NCI-H2107 (cell line): ENCODE results near the gene TMEM129.
"Not testable (repeated sequence)": the region's sequence is repeated elsewhere in the genome, so short reads cannot be mapped to it uniquely, and the experiment has no call there.

Experiments used
- DNase-seq: peaks from one replicate; lab custom pipeline; 2025; lab: John Stamatoyannopoulos, UW

The TMEM129 gene

DNA sequence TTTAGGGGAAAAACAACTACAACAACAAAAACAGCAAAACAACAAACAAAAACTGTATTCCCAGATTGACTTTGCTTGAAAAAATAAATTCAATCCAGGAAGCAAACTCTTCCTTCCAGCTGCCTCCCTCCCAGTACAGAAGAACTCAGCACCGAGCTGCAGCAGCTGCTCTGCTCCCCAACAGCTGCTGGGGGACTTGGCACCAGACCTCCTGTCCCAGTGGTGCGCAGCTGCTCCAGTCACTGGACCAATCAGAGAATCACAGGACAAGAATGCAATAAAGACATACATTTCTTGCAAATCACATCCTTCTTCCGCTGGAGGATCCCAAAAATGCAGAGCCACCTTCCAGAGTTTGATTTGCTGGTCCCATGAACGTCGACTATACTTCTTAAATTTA lies 25.2 kb downstream of the TMEM129 start:
- no peak for DNase-seq

DNA sequence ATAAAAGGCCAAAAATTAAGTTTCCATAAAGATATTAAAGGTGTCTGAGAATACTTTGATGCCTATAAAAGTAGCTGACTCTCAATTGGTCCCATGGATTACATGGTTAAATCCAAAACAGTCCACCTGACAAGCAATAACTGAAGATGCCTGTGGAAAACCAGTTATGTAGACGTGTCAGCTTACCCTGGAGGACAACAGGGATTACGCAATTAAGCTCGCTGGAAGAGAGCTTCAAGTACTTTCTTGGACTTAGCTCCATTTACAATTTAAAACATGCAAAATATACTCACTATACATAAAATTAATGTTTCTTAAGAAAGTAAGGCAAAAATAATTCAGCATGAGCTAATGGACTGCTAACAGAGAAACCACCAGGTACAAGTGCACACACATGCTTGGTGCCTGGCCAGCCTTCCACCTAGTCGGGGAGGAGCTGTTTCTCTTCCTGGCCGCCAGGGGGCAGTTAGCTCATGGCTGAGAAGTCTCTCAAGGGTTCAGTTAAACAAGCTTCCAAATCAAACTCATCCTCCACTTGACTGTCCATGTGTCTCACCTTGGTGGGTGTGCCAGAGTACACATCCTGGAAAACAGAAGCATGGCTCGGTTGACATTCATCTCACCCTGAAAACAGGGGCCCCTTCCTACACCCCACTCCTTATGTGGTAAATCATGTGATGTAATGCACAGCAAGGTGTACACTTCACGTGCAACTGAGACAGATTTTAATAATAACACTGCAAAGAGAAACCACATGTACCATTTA lies 27.8 kb downstream of the TMEM129 start:
- peak; percentile 48 for DNase-seq

DNA sequence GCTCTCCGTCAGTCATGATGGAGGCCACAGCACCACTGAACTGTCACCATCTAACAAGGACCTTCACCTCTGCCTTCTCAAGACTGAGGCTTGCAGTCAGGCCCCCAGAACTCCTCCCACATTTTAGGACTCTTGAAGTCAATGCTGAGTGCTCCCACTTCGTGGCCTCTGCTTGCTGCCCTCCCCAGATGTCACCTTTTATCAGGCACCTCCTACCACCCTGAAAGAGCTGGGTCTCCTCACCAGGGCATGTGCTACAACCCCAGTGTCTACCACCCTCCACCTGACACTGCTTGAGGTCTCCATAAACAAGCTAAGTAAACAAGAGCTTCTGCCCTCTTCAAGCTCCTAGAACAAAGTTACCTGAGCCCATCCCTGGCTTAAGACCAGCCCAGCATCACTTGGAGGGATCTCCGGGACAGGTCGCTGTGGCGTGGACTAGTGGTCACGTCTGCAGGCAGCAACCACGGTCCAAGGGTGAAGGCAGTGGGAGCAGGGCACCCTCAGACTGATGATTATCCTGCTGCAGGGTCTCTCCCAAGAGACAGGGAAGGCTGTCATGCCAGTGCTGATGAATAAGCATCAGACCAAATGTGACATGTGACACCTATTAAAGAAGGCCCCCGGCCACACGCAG lies 29.3 kb downstream of the TMEM129 start:
- no peak for DNase-seq

DNA sequence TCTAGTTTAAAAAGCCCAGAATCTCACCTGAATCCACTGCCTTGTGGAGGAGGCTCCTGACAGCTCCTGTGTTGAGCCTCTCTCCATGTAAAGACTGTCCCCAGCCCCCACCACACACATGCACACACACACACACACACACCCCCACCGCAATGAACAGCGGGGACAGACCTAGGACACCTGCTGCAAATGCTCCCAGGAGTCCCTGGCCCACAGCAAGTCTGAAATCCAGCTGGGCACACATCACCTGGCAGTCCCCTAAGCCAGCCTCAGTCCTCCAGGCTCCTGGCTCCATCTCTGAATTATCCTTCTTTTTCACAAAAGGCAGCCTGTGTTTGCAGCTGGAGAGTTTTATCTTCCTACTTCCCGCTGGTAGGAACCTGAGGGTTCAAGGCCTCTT lies 30.4 kb downstream of the TMEM129 start:
- no peak for DNase-seq

DNA sequence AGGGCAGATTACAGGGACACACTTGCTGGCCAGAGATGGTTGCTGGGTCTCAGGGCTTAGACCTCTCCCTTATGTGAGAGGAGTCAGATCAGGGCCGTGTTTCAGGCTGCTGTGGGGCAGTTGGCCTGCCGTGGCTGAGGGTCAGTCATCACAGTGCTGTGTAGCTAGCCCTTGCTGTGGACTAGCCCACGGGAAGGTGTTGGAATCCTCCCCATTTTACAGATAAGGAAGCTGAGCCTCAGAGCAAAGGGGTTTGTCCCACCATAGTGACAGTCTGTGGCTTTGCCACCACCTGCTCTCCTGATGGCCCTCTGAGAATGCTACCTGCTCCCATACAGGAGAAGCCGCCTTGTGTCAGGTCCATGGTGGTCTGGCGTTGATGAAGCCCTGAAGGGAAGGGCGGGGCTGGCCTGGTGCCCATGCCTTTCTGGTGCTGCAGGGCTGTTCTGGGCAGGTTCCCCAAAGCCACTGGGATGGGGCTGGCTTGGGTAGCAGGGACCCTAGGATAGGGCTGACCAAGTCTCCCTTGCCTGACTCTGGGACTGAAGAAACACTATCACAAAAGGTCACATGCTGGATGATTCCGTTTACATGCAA lies 34.6 kb downstream of the TMEM129 start:
- DNase-seq = no peak

DNA sequence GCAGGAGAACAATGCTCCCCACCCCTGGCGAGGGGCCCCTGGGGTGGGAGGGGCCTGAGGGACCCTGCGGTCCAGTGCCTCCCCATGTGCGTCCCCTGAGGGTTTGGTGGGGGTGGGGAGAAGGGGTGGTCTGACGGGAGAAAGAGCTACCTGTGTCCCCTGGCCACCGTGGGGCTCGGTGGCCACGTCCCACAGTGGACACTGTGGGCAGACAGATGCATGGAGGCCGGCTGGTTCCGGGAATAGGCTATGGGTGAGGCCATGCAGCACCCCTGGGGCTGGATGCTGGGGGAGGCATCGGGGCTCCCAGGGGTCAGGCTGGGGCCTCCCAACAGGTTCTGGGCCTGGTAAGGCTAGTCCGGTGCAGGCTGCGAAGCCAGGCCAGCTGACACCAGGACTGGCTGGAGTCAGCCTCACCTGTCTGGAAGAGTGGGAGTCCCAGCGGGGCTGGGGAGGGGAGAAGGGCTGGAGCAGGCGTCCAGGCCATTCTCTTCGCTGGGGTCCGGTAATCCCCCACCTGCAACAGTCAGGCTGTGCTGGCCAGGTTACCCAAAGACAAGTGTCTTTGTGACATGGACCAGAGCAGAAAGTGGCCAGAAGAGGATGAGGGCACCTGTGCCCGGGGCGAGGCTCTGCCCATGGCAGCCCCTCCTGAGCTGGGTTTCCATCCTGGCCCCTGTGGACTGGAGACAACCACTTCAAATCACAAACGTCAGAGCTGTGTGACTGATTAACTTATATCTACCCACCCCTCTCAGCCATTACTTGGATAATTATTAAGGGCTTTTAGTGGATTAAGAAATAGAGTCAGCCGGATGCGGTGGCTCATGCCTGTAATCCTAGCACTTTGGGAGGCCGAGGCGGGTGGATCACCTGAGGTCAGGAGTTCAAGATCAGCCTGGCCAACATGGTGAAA lies 35.6 kb downstream of the TMEM129 start:
- no peak for DNase-seq

DNA sequence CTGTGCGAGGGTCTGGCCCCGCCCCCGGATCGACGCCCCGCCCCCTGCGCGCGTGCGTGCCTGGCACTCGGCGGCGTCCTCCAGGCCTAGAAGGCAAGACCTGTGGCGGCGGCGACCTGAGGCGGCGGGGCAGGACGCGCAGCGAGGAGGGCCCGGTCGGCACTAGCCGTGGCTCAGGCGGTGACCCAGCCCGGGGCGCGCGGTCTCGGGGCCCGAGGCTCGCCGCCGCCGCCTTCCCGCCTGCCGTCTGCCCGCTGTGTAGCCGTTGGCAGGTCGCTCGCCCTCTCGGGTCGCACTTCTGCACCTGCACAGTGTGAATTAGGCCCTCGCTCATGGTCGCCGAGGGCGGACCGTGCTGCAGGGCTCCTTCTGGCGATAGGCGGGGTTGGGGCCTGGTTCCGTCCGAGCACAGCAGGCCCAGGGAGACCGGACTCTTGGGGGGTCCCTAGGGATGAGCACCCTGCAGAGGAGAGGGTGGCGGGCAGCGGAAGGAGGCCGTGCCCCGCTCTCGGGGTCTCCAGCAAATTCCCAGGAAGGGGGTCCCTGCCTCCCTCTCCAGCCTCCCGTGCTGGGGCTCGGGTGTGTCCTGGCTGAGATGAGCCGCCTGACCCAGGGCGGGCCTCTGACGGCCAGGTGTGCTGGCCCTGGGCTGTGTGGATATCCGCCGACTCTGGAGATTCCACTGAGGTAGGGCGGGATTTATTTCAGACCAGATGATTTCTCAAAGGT lies 36.5 kb downstream of the TMEM129 start:
- no peak for DNase-seq

DNA sequence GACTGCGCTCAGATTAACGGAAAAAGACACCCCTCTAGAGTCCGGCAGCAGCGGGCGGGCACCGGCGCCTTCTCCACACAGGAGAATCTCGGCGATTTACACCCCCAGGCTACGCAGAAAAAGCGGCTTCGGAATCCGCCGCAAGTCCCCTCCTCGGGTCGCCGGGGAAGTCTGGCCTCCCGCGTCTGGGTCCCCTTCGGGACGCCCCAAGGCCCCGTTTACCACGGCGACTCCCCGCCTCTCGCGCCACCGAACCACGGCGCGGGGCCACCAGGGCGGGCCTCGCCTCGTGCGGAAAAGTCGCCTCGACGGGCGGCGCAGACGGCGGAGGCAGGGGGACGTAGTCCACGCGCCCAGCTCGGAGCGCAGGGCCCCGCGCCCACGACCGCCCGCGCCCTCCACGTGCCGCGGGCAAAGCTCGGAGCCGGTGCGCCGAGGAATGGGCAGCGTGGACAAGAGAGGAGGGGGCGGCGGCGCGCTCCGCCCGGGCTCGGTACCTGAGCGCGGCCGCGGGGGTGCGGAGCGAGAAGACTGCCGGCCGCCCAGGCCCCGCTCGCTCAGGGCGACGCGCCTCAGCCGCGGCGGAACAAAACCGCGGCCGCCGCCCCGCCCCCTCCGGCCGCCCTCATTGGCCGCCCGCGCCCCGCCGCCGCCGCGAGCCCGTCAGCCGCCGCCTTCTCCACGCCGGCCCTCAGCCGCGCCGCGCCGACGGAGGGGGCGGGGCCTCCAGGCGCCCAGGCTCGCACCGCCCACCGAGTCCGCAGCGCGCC lies 37.2 kb downstream of the TMEM129 start, which contains the start of gene FAM53A:
TSS of gene FAM53A (minus strand) at position 578 of the 770 bp plus-strand sequence. CDS start 15,572 bp downstream, outside the sequence.
- DNase-seq = peak; percentile 68

DNA sequence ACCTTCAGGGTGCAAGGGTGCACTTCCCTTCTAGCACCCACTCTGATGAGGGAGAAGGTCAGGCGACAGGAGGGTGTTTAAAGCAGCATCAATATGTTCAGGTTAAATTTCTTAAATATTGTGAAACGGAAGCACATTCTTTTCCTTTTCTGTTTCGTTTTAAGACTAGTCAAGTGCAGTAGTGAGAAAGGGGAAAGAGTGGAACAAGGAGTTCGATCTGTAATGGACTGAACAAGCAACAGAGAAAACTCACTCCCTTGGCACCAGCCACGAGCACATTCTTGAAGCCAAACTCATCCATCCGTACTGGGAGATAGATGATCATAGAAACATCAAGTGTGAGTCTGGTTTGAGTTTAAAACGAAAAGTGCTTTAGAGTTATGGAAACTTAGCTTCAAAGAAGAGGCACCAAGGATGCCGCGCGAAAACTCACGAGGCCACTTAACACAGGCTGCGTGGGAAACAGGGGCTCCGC lies 37.8 kb downstream of the TMEM129 start:
- no peak for DNase-seq

DNA sequence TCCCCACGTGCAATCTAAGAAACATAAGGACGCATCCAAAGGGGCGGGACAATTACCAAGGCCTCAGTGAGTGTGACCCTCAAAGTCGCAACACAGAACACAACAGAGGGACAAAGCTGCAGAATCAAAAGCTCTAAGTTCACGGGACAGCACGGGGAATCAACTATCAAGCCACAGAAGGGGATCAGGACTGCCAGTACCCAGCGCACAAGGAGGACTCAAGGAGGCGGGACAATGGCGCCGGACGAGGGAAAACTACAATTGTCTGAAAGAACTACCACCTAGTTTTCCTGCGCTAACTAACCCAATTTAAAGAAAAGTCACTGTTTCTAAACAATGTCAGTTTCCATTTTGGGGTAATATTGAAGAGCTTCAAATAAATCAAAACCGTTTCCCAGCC lies 38.3 kb downstream of the TMEM129 start:
- no peak for DNase-seq

DNA sequence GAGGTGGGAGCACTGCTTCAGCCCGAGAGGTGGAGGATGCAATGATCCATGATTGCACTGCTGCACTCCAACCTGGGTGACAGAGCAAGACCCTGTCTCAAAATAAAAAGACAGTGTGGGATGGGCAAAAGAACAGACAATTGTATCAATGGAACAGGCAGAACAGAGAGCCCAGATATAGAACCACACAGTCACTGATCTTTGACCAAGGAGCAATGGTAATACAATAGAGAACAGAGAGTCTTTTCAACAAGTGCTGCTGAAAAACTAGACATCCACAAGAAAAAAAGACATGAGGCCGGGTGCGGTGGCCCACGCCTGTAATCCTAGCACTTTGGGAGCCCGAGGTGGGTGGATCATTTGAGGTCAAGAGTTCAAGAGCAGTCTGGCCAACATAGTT lies 42.9 kb downstream of the TMEM129 start:
- DNase-seq = no peak

DNA sequence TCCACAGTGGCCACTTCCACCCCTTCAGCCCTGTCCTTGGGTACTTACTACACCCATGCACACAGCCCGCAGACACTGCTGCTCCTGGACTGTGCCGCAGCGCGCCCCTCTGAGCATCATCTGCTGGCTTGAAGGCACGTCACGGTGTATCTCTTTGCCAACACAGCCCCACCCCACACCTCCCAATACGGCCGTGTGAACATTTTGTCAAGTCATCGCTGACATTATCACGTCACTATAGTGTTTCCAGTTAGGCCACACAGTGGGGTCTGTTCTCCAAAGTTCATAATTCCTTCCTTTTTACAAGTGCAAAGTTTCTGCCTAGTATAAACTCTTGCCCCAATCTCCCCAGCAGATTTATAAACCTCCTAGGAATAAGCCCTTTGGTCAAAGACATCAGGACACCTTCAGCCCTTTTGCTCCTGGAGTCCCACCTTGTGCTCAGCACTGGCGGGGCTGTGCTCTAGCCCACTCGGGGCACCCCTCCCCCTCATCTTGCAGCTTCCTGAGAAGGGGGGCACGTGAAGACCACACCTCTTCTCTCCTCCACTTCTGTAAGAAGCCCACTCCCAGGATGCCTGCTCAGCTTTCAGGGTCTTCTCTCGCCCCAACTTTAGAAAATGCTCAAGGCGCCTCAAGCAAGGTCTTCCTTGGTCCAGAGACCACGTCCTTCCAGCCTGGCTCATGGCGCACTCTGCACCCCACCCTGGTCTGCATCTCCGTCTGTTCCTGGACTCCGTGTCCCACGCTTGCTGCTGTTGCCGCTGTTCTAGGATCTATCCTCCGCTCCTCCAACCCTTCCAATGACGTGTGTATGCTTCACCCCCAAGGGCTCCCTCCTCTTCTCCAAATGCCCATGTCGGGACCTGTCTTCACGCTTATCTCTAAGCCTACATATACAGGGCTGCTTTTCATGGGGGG lies 44.3 kb downstream of the TMEM129 start:
- DNase-seq = no peak

DNA sequence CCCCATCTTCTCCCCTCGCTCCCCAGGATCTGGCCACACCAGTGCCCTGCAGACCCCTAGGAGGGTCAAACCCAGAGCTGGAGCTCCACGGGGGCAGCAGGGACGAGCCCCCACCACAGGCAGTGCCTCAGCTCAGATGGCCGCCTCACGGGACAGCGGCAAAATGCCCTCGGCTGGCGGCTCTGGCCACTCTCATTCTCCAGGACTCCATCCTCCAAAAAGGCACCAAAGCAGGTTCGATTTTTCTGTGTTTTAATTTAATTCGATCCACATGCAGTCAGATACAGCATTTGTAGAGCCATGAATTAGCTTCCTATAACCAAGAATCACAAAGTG lies 45.4 kb downstream of the TMEM129 start:
- no peak for DNase-seq

DNA sequence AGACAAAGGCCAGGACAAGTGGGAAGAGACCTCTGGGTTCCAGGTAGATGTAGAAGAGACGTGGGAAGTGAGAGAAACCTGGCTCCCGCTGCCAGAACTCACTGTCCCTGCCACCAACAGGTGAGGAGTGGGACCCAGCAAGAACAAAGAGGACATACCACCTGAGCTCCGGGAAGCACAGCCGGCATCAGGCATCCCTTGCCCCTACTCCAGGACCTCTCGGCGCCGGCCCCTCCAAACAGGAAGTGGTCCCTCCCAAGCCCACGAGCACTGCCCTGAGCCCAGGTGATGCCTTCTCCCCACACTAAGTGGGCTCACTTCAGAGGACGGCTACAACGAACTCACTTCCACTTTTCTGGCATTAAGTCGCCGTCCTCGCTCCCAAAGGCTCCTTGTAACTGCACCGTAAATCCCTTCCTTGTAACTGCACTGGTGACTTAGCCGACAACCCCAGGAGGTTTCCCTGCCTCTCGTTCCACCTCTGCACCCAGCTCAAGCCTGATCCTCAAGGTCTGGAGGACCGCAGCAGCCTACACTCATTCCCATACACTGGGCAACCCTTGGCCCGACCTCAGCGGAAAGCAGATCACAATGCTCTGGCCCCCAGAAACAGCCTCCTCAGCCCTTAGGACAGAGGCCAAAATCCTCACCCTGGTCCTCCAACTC lies 45.9 kb downstream of the TMEM129 start:
- no peak for DNase-seq

DNA sequence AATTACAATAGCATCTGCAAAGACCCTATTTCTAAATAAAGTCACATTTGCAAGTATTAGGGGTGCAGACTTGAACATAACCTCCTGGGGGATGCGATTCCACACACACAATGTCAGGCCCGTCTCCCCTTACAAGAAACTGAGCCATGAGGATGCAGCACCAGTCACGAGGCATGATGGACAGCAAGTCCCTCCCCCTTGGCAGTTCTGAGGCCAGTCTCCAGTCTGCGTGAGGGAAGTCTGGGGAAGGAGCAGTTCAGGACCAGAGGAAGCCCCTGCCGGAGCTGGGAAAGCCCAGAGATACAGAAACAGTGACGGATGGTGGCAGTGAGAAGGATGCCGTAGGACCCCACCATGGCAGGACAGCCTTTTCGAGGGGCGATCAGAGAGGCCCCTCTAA lies 46.4 kb downstream of the TMEM129 start:
- no peak for DNase-seq

DNA sequence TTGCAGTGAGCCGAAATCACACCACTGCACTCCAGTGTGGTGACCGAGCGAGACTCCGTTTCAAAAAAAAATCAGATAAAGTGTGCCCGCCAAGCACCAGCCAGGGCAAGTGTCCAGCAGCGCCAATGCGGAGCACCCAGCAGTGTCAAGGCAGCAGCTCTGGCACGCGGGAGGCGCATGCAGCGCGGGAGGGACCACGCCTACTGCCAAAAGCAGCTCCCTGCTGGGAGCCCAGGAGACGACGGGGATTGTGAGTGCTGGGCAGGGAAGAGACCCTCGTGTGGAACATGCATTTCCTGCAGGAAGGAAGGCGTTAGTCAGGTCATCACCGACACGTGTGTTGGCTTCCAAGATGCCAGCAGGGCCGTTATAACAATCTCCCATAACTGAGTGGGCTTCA lies 47.5 kb downstream of the TMEM129 start:
- DNase-seq = no peak

DNA sequence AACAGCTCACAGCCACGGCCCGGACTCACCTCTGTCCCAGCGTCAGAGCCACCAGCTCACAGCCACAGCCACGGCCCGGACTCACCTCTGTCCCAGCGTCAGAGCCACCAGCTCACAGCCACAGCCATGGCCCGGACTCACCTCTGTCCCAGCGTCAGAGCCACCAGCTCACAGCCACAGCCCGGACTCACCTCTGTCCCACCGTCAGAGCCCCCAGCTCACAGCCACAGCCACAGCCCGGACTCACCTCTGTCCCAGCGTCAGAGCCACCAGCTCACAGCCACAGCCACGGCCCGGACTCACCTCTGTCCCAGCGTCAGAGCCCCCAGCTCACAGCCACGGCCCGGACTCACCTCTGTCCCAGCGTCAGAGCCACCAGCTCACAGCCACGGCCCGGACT lies 50.1 kb downstream of the TMEM129 start:
- DNase-seq = not testable (repeated sequence)

DNA sequence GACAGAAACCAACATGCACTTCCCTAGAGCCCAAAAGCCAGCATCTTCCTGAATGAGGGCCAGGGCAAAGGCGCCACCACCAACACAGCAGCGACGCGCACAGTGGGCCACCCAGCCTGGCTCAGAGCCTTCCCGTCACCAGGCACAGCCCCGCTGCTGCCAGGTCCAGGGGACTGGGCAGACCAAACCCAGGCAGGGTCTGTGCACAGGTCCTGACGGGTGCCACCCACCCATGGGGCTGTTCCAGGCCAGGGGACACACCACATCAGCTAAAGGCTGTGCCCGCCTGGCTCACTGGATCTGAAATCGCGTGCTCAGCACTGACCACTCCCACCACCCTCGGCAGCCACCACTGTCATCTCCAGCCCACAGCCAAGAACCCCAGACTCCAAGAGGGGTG lies 50.8 kb downstream of the TMEM129 start:
- no peak for DNase-seq

DNA sequence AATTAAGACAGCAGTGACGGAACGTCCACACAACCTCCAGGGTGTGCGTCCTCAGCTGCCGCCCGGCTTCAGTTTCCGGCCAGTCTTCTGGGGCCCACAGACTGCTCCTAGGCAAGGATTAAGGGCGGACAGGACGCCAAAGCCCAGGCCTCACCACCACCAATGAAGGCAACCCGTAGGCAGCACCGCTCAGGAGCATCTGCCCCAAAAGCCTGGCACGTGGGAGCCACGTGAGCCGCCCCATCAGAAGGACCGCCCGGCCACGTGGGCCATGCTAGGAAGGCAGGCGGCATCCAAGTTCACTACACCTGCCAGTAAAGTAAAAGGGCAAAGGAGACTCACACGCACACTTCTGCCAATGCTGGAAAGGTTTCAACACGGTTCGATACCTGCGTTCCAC lies 51.3 kb downstream of the TMEM129 start:
- no peak for DNase-seq
